GM12878 (cell line): ENCODE measurements around the gene NAV3. TPM values are rescaled to one million over a fixed set of nuclear protein-coding genes. Genes with fewer than 3 reads are reported as not detected.

Experiments used
- ATAC-seq: fragments of 200-7000 bp; cut with Tn5 transposase; 3 replicates; pipeline ENCODE4 v1.9.1; 2020; ENCODE audit warnings: mild to moderate bottlenecking, moderate library complexity
- BruUV-seq: library from RNA; stranded (reverse); fragments of 400-500 nt; replicated peaks from 2 replicates; lab custom pipeline; 2021; lab: Mats Ljungman, UMichigan
- CTCF ChIA-PET: fragments of 300-600 bp; sonication (Branson Sonifier 250); formaldehyde crosslinking; extraction: SDS; loops from one replicate; lab custom pipeline; 2021; ENCODE audit warnings: inconsistent platforms; lab: Yijun Ruan, JAX
- POLR2A ChIA-PET: fragments of 350-600 bp; formaldehyde crosslinking; extraction: SDS; loops from one replicate; lab custom pipeline; 2021; ENCODE audit warnings: inconsistent platforms; lab: Charles Lee
- RAD21 ChIA-PET: fragments of 300-600 bp; sonication (Branson Sonifier 250); formaldehyde crosslinking; loops from one replicate; lab custom pipeline; 2023; ENCODE audit warnings: antibody characterized with exemption; ENCODE audit not compliant: unreplicated experiment; lab: Charles Lee
- SMC1A ChIA-PET: fragments of 300-600 bp; sonication (Branson Sonifier 250); formaldehyde crosslinking; loops from one replicate; lab custom pipeline; 2023; ENCODE audit not compliant: unreplicated experiment, uncharacterized antibody; lab: Charles Lee
- DNase-seq: peaks from one replicate; pipeline ENCODE4 v3.0.0-alpha.2; 2011; ENCODE audit warnings: low read depth, low spot score
- FAIRE-seq: peaks from 3 replicates; lab custom pipeline; 2011; peaks lifted over from hg19 to GRCh38; lab: Jason Lieb, UNC
- H2AFZ ChIP-seq: 2 replicates; pipeline ENCODE4 v1.6.0; 2011; ENCODE audit warnings: low read depth, low read length, control low read depth; ENCODE audit not compliant: control insufficient read depth
- H3K27ac ChIP-seq: 2 replicates; pipeline ENCODE4 v1.5.1; 2011; ENCODE audit warnings: control low read depth; ENCODE audit not compliant: control insufficient read depth, insufficient read depth
- H3K27me3 ChIP-seq, 2 experiments: replicated peaks in 1 of 2; 2 replicates each; pipeline versions ENCODE4 v1.6.0 to v1.6.1; 2011; ENCODE audit warnings: low read length in 1 of 2; ENCODE audit not compliant: control insufficient read depth in 2 of 2, insufficient read depth in 2 of 2
- H3K36me3 ChIP-seq, 2 experiments: 2 replicates each; pipeline ENCODE4 v1.5.1; 2011; ENCODE audit warnings: low read length in 1 of 2; ENCODE audit not compliant: control insufficient read depth in 2 of 2, insufficient read depth in 2 of 2
- H3K4me1 ChIP-seq: 2 replicates; pipeline ENCODE4 v1.6.1; 2011; ENCODE audit warnings: mild to moderate bottlenecking, low read length, moderate library complexity, mixed read lengths; ENCODE audit not compliant: control insufficient read depth, insufficient read depth
- H3K4me2 ChIP-seq: 2 replicates; pipeline ENCODE4 v1.6.0; 2011; ENCODE audit warnings: control low read depth; ENCODE audit not compliant: control insufficient read depth, insufficient read depth
- H3K4me3 ChIP-seq: fragments of 200-600 bp; sonication (generic); 2 replicates; pipeline ENCODE4 v1.5.1; 2016
- H3K79me2 ChIP-seq: 2 replicates; pipeline ENCODE4 v1.6.0; 2011; ENCODE audit warnings: low read length; ENCODE audit not compliant: control insufficient read depth, insufficient read depth
- H3K9ac ChIP-seq: 2 replicates; pipeline ENCODE4 v1.8.0; 2011; ENCODE audit warnings: low read length, control low read depth, mixed read lengths; ENCODE audit not compliant: control insufficient read depth, insufficient read depth
- H3K9me3 ChIP-seq: replicated peaks from 3 replicates; pipeline ENCODE4 v1.5.1; 2011; ENCODE audit warnings: mild to moderate bottlenecking, low read length; ENCODE audit not compliant: control insufficient read depth, insufficient read depth
- H4K20me1 ChIP-seq: 2 replicates; pipeline ENCODE4 v1.6.0; 2011; ENCODE audit not compliant: control insufficient read depth, insufficient read depth
- ASH2L ChIP-seq: fragments of 300-600, 200-600 bp; sonication (generic); IDR thresholded peaks from 2 replicates; pipeline ENCODE4 v1.6.1; 2017; ENCODE audit warnings: low read depth, mild to moderate bottlenecking, borderline replicate concordance
- NR2C1 ChIP-seq: fragments of 450-650 bp; IDR thresholded peaks from 2 replicates; pipeline ENCODE4 v1.6.1; 2017; ENCODE audit warnings: antibody characterized with exemption, mild to moderate bottlenecking, moderate library complexity
- NRF1 ChIP-seq: conservative IDR thresholded peaks from 2 replicates; pipeline ENCODE4 v1.6.1; 2011; ENCODE audit warnings: mild to moderate bottlenecking, low read depth, low read length, improper control_type of control experiment
- POU2F2 ChIP-seq: IDR thresholded peaks from 3 replicates; pipeline ENCODE4 v1.6.1; 2011; ENCODE audit warnings: low read depth, mild to moderate bottlenecking, low read length, borderline replicate concordance
- ZBTB11 ChIP-seq: fragments of 450-650 bp; formaldehyde crosslinking; IDR thresholded peaks from 2 replicates; pipeline ENCODE4 v1.5.0; 2022; ENCODE audit warnings: mild to moderate bottlenecking, missing genetic modification characterization
- WGBS: methylation state at CpG from one replicate; pipeline ENCODE4 v1.1.6; 2016; ENCODE audit warnings: low lambda C conversion rate; ENCODE audit not compliant: insufficient replicate concordance, insufficient coverage; ENCODE audit errors: missing lambda C conversion rate; 5-methylcytosine and 5-hydroxymethylcytosine counted together
- in situ Hi-C: fragments of 300-500 bp; cut with MboI; formaldehyde crosslinking; loops from 9 replicates; pipeline ENCODE4 v1.14.3; 2018; ENCODE audit warnings: mixed read lengths
- intact Hi-C: fragments of 100-400 bp; cut with micrococcal nuclease; formaldehyde crosslinking; loops from one replicate; pipeline ENCODE4 v1.14.2; 2022; ENCODE audit not compliant: unreplicated experiment
- polyA plus RNA-seq, 11 experiments: library from polyadenylated mRNA; depleted of rRNA in 4 of 11; unstranded in 6 of 11; stranded (reverse) in 5 of 11; fragments of >200 nt; fragmentation: Nextera tagmentation in 4 of 11; fragmentation: Illumina TruSeq in 1 of 11; extraction: Ambion mirVana in 4 of 11; extraction: Trizol in 1 of 11; gene quantifications; 1 replicate in 1 of 11; 2 replicates in 10 of 11; pipeline versions ENCODE4 v1.2.1 to v1.2.3, GENCODE V29; 2011 to 2016; ENCODE audit warnings: inconsistent platforms in 2 of 11, missing spikeins in 2 of 11, low read depth in 1 of 11
- total RNA-seq, 4 experiments: library from RNA; depleted of rRNA in 3 of 4; stranded (reverse); fragments of >200 nt in 3 of 4; fragmentation: Illumina TruSeq in 1 of 4; extraction: Trizol in 1 of 4; gene quantifications; 2 replicates each; pipeline versions ENCODE4 v1.2.1 to v1.2.3, GENCODE V29; 2013 to 2021
- TF ChIP-seq, protein P1 (sequence below): fragments of 450-650 bp; IDR thresholded peaks from 2 replicates; pipeline ENCODE4 v1.6.1; 2017; ENCODE audit warnings: low read depth, mild to moderate bottlenecking, moderate library complexity
- TF ChIP-seq, protein P2 (sequence below): fragments of 450-650 bp; IDR thresholded peaks from 2 replicates; pipeline ENCODE4 v1.6.1; 2017; ENCODE audit warnings: antibody characterized with exemption, mild to moderate bottlenecking, moderate library complexity

The NAV3 gene
- total and polyA plus RNA-seq, 10 of the 15 experiments (the other 5 are each of a cell fraction or from before 2014, with no cell fraction given) = 0.05 to 0.51 (median 0.22) TPM; not detected in 1

DNA sequence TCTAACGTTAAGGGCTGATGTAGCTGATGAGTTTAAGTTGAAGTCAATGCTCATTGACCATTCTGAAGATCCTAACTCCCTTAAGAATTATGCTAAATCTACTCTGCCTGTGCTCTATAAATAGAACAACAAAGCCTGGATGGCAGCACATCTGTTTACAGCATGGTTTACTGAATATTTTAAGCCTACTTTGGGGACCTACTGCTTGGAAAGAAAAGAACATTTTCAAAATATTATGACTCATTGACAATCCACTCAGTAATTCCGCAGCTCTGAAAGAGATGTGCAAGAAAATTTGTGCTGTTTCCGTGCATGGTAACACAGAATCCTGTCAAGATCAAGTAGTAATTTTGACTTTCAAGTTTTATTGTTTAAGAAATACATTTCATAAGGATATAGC is 35.0 kb upstream of the NAV3 start:
- H3K9ac ChIP-seq = no peak overlapping the region
- no TSS peak for BruUV-seq
- no peaks in the 10 kb centered on the region for H3K36me3 ChIP-seq
- no peaks in the 10 kb centered on the region for H3K79me2 ChIP-seq
- in situ Hi-C loops (no loop called here), intact Hi-C loops (no loop called here)
- no peaks in the 10 kb centered on the region for H3K9me3 ChIP-seq
- ChIA-PET SMC1A (interaction anchor here (0.7 to 1.4 kb wide), 2 partner anchors 66 to 181 kb away, joined by 3 read pairs; no protein-coding TSS in a partner anchor), RAD21 (no interaction called here), CTCF (no interaction called here), POLR2A (no interaction called here)
- no peak for FAIRE-seq
- TF ChIP-seq NR2C1 (no peak), ASH2L (no peak), NRF1 (no peak)
- TF ChIP-seq, protein P1, sequence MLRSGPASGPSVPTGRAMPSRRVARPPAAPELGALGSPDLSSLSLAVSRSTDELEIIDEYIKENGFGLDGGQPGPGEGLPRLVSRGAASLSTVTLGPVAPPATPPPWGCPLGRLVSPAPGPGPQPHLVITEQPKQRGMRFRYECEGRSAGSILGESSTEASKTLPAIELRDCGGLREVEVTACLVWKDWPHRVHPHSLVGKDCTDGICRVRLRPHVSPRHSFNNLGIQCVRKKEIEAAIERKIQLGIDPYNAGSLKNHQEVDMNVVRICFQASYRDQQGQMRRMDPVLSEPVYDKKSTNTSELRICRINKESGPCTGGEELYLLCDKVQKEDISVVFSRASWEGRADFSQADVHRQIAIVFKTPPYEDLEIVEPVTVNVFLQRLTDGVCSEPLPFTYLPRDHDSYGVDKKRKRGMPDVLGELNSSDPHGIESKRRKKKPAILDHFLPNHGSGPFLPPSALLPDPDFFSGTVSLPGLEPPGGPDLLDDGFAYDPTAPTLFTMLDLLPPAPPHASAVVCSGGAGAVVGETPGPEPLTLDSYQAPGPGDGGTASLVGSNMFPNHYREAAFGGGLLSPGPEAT = no peak
- ATAC-seq = no peak
- 43% methylated on average over 3 of the region's 3 CpGs for WGBS
- no peak for DNase-seq
- no peaks in the 10 kb centered on the region for H3K27me3 ChIP-seq
- no peak overlapping the region for H3K4me2 ChIP-seq
- no peak overlapping the region for H2AFZ ChIP-seq
- H3K27ac ChIP-seq = no peak overlapping the region
- no peak overlapping the region for H3K4me3 ChIP-seq
- H3K4me1 ChIP-seq = no peaks in the 10 kb centered on the region
- no peaks in the 10 kb centered on the region for H4K20me1 ChIP-seq

- DNase-seq = no peak
- ChIA-PET CTCF (interaction anchor here (0.7 kb wide), 1 partner anchor 44 kb away, joined by 4 read pairs; no protein-coding TSS in a partner anchor), POLR2A (no interaction called here), RAD21 (no interaction called here), SMC1A (no interaction called here)
- no peaks in the 10 kb centered on the region for H3K4me1 ChIP-seq
- no peaks in the 10 kb centered on the region for H3K27me3 ChIP-seq
- H3K79me2 ChIP-seq = no peaks in the 10 kb centered on the region
- no peaks in the 10 kb centered on the region for H3K9me3 ChIP-seq
- no peak overlapping the region for H3K27ac ChIP-seq
- no peak overlapping the region for H3K4me2 ChIP-seq
- no peak overlapping the region for H3K9ac ChIP-seq
- no peak for ATAC-seq
- no peak overlapping the region for H2AFZ ChIP-seq
- H3K4me3 ChIP-seq = no peak overlapping the region
- H4K20me1 ChIP-seq = no peaks in the 10 kb centered on the region
- 0% methylated on average over 1 of the region's 1 CpG for WGBS
- intact Hi-C loops (no loop called here), in situ Hi-C loops (no loop called here)
- FAIRE-seq = no peak
- no peaks in the 10 kb centered on the region for H3K36me3 ChIP-seq
- BruUV-seq = no TSS peak
- TF ChIP-seq POU2F2 = no peak
- TF ChIP-seq, protein P2, sequence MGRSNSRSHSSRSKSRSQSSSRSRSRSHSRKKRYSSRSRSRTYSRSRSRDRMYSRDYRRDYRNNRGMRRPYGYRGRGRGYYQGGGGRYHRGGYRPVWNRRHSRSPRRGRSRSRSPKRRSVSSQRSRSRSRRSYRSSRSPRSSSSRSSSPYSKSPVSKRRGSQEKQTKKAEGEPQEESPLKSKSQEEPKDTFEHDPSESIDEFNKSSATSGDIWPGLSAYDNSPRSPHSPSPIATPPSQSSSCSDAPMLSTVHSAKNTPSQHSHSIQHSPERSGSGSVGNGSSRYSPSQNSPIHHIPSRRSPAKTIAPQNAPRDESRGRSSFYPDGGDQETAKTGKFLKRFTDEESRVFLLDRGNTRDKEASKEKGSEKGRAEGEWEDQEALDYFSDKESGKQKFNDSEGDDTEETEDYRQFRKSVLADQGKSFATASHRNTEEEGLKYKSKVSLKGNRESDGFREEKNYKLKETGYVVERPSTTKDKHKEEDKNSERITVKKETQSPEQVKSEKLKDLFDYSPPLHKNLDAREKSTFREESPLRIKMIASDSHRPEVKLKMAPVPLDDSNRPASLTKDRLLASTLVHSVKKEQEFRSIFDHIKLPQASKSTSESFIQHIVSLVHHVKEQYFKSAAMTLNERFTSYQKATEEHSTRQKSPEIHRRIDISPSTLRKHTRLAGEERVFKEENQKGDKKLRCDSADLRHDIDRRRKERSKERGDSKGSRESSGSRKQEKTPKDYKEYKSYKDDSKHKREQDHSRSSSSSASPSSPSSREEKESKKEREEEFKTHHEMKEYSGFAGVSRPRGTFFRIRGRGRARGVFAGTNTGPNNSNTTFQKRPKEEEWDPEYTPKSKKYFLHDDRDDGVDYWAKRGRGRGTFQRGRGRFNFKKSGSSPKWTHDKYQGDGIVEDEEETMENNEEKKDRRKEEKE = no peak
- TF ChIP-seq ZBTB11 = no peak
Measured at GRCh38 chr12:77796775-77797174, 33.9 kb upstream of the NAV3 start.
